Endodermal cell (in vitro differentiated cells): Measurements from ENCODE around the gene SMCO1. TPM values are rescaled to one million over a fixed set of nuclear protein-coding genes. Genes with fewer than 3 reads are reported as not detected.

Experiments used
- DNase-seq: peaks from one replicate; pipeline ENCODE4 v3.0.0-alpha.2; 2017
- H3K27ac ChIP-seq: 2 replicates; pipeline ENCODE4 v1.5.1; 2013; ENCODE audit warnings: mild to moderate bottlenecking, low read depth, low read length, moderate library complexity
- H3K27me3 ChIP-seq: 2 replicates; pipeline ENCODE4 v1.6.1; 2013; ENCODE audit warnings: mild to moderate bottlenecking, low read length, moderate library complexity; ENCODE audit not compliant: insufficient read depth, control insufficient read depth, poor library complexity, severe bottlenecking
- H3K36me3 ChIP-seq: 2 replicates; pipeline ENCODE4 v1.7.0; 2013; ENCODE audit warnings: mild to moderate bottlenecking, low read length, moderate library complexity; ENCODE audit not compliant: control insufficient read depth, insufficient read depth
- H3K4me1 ChIP-seq: one replicate; pipeline ENCODE4 v1.7.0; 2013; ENCODE audit warnings: low read length; ENCODE audit not compliant: control insufficient read depth, insufficient read depth
- H3K4me3 ChIP-seq: 2 replicates; pipeline ENCODE4 v1.5.1; 2013; ENCODE audit warnings: mild to moderate bottlenecking, low read length, moderate library complexity
- H3K9ac ChIP-seq: 2 replicates; pipeline ENCODE4 v1.6.1; 2013; ENCODE audit warnings: mild to moderate bottlenecking, low read length, moderate library complexity; ENCODE audit not compliant: poor library complexity, severe bottlenecking; ENCODE audit errors: extremely low read depth
- H3K9me3 ChIP-seq: 2 replicates; pipeline ENCODE4 v1.6.1; 2013; ENCODE audit warnings: mild to moderate bottlenecking, low read length, moderate library complexity; ENCODE audit not compliant: control insufficient read depth
- H3K27ac Mint-ChIP-seq: 2 replicates; pipeline ENCODE4 v1.8.0; 2020; ENCODE audit warnings: mixed read lengths
- H3K27me3 Mint-ChIP-seq: 2 replicates; pipeline ENCODE4 v1.8.0; 2021; ENCODE audit warnings: mild to moderate bottlenecking, mixed read lengths; ENCODE audit not compliant: insufficient read depth
- H3K36me3 Mint-ChIP-seq: 2 replicates; pipeline ENCODE4 v1.8.0; 2020; ENCODE audit warnings: low read depth, mixed read lengths
- H3K4me1 Mint-ChIP-seq: 2 replicates; pipeline ENCODE4 v1.8.0; 2020; ENCODE audit warnings: mixed read lengths
- H3K4me3 Mint-ChIP-seq: 2 replicates; pipeline ENCODE4 v1.8.0; 2020; ENCODE audit warnings: mild to moderate bottlenecking, moderate library complexity, mixed read lengths
- H3K9me3 Mint-ChIP-seq: 2 replicates; pipeline ENCODE4 v1.8.0; 2020; ENCODE audit warnings: mild to moderate bottlenecking, mixed read lengths
- WGBS, 2 experiments: methylation state at CpG; one replicate each; pipeline versions ENCODE4 v1.1.5 to v1.1.7; 2013; ENCODE audit warnings: missing lambda C conversion rate in 2 of 2, mixed read lengths in 1 of 2; ENCODE audit not compliant: insufficient coverage in 1 of 2, insufficient read length in 1 of 2; 5-methylcytosine and 5-hydroxymethylcytosine counted together
- total RNA-seq, 2 donors: library from RNA; stranded (reverse); fragmentation: NEBNext Ultra II Directional in 1 of 2; extraction: Animal tissue kit (Norgen Biotek cat#: 25700) in 1 of 2; gene quantifications; 2 replicates in 1 of 2; 3 replicates in 1 of 2; pipeline ENCODE4 v1.2.1, GENCODE V29; 2021
- TF ChIP-seq, protein P1 (sequence below): fragments of 200-600 bp; sonication (generic); conservative IDR thresholded peaks from 2 replicates; pipeline ENCODE4 v1.5.0; 2021; ENCODE audit warnings: antibody characterized with exemption, mild to moderate bottlenecking

Gene SMCO1
- total RNA-seq, 2 donors from 2014 or later, result not detected

GRCh38 chr3:196558476-196558875 lies 43.3 kb upstream of the SMCO1 start:
- Mint-ChIP-seq H3K4me3 (no peak overlapping the region), H3K27ac (no peak overlapping the region)
- DNase-seq, result no peak

DNA sequence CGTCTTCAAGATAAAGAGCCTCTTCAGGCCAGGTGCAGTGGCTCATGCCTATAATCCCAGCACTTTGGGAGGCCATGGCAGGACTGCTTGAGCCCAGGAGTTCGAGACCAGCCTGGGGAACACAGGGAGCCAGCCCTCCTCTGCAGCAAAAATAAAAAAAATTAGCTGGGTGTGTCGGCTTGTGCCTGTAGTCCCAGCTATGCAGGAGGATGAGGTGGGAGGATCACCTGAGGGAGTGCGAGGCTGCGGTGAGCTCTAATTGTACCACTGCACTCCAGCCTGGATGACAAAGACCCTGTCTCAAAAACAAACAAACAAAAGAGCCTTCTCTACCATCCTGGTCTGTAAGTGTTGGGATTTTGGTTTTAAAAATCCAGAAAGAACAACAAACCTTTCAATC lies 42.1 kb upstream of the SMCO1 start:
- Mint-ChIP-seq H3K4me3 (no peak overlapping the region), H3K9me3 (no peaks in the 10 kb centered on the region), H3K27ac (no peak overlapping the region), H3K27me3 (no peaks in the 10 kb centered on the region), H3K4me1 (no peaks in the 10 kb centered on the region), H3K36me3 (peaks cover 15% of the 10 kb centered on the region)
- H3K9ac ChIP-seq, result no peak overlapping the region
- no peaks in the 10 kb centered on the region for H3K27me3 ChIP-seq
- WGBS, 2 experiments, result 90 to 91% methylated on average over 2 to 5 of the region's 5 CpGs
- H3K9me3 ChIP-seq, result no peaks in the 10 kb centered on the region
- no peaks in the 10 kb centered on the region for H3K4me1 ChIP-seq
- DNase-seq, result no peak
- TF ChIP-seq, protein P1, sequence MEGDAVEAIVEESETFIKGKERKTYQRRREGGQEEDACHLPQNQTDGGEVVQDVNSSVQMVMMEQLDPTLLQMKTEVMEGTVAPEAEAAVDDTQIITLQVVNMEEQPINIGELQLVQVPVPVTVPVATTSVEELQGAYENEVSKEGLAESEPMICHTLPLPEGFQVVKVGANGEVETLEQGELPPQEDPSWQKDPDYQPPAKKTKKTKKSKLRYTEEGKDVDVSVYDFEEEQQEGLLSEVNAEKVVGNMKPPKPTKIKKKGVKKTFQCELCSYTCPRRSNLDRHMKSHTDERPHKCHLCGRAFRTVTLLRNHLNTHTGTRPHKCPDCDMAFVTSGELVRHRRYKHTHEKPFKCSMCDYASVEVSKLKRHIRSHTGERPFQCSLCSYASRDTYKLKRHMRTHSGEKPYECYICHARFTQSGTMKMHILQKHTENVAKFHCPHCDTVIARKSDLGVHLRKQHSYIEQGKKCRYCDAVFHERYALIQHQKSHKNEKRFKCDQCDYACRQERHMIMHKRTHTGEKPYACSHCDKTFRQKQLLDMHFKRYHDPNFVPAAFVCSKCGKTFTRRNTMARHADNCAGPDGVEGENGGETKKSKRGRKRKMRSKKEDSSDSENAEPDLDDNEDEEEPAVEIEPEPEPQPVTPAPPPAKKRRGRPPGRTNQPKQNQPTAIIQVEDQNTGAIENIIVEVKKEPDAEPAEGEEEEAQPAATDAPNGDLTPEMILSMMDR, result no peak
- H3K4me3 ChIP-seq, result no peak overlapping the region
- no peak overlapping the region for H3K27ac ChIP-seq
- peaks cover 14% of the 10 kb centered on the region for H3K36me3 ChIP-seq

More at GRCh38 chr3:196558476-196558875, 43.3 kb upstream of the SMCO1 start:
- Mint-ChIP-seq H3K4me1 (no peaks in the 10 kb centered on the region), H3K36me3 (peaks cover 16% of the 10 kb centered on the region), H3K9me3 (no peaks in the 10 kb centered on the region), H3K27me3 (no peaks in the 10 kb centered on the region)
- TF ChIP-seq, protein P1, result no peak
- Histone ChIP-seq H3K9ac (no peak overlapping the region), H3K4me1 (no peaks in the 10 kb centered on the region), H3K9me3 (no peaks in the 10 kb centered on the region), H3K4me3 (no peak overlapping the region), H3K36me3 (peaks cover 14% of the 10 kb centered on the region), H3K27ac (no peak overlapping the region), H3K27me3 (no peaks in the 10 kb centered on the region)

- 96% methylated on average over 3 of the region's 3 CpGs; no CpG with 5 or more reads in 1 of the 2 experiments for WGBS, 2 experiments
- Histone ChIP-seq H3K9me3 (peaks cover 4% of the 10 kb centered on the region), H3K27ac (no peak overlapping the region), H3K4me1 (no peaks in the 10 kb centered on the region), H3K27me3 (no peaks in the 10 kb centered on the region), H3K9ac (no peak overlapping the region), H3K4me3 (no peak overlapping the region), H3K36me3 (peaks cover 4% of the 10 kb centered on the region)
- no peaks in the 10 kb centered on the region for H3K27me3 Mint-ChIP-seq
- peaks cover 9% of the 10 kb centered on the region for H3K36me3 Mint-ChIP-seq
- no peak overlapping the region for H3K4me3 Mint-ChIP-seq
- no peak overlapping the region for H3K27ac Mint-ChIP-seq
- H3K9me3 Mint-ChIP-seq, result peaks cover 6% of the 10 kb centered on the region
- no peak for DNase-seq
- TF ChIP-seq, protein P1, result no peak
- no peaks in the 10 kb centered on the region for H3K4me1 Mint-ChIP-seq
Measured at GRCh38 chr3:196555295-196555694, 40.1 kb upstream of the SMCO1 start.
